Measurements from ENCODE around the gene CEP85.

DNA sequence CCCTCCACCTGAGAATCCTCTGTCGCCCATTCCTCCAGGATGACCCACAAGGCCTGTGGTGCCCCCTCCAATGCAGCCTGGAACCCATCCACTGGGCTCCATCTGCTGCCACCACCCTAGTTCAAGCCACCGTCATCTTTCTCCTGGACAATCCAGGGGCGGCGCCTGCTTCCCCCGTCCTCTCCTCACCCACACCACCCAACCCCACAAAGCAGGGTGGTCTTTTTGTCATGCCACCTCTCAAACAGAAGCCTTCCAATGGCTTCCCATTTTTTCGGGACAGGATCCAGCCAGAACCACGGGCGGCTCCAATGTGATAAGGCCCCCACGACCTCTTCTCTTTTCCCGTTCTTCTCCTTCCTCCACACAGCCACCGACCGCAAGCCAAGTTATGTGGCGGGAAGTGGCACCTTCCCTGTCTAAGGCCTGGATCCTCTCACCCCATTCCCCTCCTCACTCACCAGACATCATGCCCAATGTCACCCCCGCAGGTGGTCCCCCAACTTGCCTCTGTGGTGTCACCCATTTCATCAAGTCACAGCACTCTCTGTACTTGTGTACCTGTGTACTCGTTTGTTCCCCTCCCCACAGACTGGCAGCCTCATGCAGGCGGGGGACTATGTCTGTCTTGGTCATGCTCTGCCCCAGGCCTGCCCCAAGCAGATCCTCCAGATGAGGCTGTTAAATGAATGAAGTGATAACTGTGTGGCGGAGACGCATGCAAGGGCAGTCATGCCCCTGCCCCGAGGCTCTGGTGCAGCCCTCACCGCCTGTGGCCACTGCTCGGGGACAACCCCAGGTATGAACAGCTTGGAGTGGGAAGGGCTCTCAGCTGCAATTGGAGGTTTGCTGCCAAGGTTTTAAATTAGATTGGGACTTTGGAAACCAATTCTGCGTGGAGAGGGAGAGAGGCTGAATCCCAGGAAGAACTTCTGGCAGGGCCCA, 61.5 kb downstream of the CEP85 start:
- TF ChIP-seq, protein P1, sequence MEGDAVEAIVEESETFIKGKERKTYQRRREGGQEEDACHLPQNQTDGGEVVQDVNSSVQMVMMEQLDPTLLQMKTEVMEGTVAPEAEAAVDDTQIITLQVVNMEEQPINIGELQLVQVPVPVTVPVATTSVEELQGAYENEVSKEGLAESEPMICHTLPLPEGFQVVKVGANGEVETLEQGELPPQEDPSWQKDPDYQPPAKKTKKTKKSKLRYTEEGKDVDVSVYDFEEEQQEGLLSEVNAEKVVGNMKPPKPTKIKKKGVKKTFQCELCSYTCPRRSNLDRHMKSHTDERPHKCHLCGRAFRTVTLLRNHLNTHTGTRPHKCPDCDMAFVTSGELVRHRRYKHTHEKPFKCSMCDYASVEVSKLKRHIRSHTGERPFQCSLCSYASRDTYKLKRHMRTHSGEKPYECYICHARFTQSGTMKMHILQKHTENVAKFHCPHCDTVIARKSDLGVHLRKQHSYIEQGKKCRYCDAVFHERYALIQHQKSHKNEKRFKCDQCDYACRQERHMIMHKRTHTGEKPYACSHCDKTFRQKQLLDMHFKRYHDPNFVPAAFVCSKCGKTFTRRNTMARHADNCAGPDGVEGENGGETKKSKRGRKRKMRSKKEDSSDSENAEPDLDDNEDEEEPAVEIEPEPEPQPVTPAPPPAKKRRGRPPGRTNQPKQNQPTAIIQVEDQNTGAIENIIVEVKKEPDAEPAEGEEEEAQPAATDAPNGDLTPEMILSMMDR (IDR thresholded peaks at IDR 0.05), result no peak
- TF ChIP-seq POLR2A (IDR thresholded peaks at IDR 0.05), result no peak
- TF ChIP-seq POLR2AphosphoS5 (IDR thresholded peaks at IDR 0.05), result no peak
- no peak for TF ChIP-seq EP300 (IDR thresholded peaks at IDR 0.05; ENCODE audit: low read depth)
